GM18520 (cell line): Measurements from ENCODE around the gene NCAN.
"Not testable (repeated sequence)": the region's sequence is repeated elsewhere in the genome, so short reads cannot be mapped to it uniquely, and the experiment has no call there.

Experiments used
- ATAC-seq: cut with Tn5 transposase; IDR thresholded peaks from one replicate; pipeline ENCODE4 v1.9.1; 2021; ENCODE audit not compliant: unreplicated experiment

The NCAN gene

DNA sequence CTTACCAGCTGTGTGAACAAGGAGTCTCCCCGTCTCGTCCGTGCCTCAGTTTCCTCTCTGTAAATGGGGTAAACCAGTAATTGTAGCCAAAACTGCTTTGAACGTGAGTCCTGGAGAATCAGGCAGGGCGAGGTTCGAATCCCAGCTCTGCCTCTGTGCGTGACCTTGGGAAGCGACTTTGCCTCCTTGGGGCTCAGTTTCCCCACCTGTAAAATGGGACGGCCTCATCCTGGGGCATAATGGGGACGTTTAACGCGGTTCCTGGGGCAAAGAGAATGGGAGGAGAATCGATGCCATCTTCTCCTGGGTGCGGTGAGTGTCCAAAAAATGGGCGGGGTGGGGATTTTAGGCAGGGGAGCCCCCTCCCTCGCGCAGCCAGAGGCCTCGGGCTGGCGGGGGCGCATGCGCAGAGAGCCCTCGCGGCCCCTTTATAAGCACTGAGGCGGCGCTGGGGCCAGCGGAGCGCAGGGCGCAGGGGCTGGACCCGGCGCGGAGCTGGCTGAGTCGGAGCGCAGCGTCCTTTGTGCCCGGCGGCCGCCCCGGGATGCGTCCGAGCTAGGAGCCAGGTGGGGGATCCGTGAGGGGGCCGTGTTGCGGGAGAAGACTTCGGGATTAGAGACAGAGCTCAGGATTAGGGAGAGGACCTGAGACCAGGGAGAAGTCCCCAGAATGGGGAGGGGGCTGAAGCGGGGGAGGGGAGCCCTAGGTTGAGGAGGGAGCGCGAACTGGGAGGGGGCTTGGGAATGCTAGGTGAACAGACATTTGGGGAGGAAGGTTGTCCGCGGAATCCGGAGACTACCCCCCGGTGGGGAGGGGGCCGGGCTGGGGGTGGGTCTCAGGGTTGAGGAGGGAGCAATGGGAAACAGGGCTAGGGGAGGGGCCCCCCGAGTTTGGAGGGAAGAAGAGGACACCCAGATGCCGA lies at the start of gene NCAN:
Gene NCAN, plus strand, starts transcription at position 460 of the 922 bp plus-strand sequence. CDS start 4,996 bp downstream, outside the sequence.
- no peak for ATAC-seq

DNA sequence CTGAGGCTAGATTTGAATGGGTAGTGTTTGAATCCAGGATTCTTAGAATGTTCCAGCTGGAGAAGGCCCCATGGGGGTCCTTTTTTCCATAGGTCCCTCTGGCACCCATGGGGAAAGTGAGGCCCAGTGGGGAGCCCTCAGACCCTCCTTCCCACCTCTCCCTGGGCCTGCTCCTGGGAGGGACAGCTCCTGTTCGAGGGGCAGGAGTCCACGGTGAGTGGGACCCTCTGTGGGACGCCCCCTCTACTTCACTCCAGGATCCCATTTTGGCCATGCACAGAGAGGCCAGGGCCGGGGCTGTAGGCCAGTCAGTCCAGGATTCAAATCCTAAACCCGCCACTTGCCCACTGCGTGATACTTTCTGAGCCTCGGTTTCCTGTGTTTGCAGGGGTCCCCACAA lies 49.3 kb upstream of the NCAN start:
- no peak for ATAC-seq

DNA sequence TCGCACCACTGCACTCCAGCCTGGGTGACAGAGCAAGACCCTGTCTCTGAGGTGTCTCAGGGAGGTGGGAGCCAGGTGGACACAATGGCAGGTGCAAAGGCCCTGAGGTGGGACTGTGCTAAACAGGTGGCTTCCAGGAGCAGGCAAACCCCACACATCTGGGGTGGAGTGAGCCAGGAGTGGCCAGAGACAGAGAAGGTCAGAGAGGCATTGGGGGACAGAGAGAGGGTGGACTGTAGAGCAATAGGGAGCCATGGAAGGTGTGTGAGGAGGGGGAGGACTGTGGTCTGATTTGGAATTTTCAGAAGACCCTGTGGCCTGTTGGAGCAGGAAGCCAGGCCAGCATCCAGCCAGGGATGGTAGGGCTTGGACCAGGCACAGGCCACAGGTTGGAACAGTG lies 46.4 kb upstream of the NCAN start:
- no peak for ATAC-seq

DNA sequence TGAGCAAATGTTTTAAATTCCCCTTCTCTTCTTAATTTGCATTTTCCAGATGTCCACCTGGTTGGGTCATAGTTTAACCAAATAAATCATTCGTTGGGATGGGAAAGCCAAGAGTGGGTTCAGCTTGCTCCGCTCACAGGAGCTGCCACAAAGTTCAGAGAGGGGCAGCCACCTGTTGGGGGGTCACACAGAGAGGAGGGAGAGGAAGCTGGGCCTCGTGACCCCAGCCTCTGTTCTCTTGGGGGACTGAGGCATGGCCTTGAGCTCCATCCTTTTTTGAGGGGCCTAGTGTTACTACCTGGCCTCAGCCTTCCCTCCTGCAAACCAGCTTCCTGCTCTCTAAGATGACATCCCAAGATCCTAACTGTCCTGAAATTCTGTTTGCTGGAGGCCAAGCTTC lies 44.1 kb upstream of the NCAN start:
- ATAC-seq, result no peak

DNA sequence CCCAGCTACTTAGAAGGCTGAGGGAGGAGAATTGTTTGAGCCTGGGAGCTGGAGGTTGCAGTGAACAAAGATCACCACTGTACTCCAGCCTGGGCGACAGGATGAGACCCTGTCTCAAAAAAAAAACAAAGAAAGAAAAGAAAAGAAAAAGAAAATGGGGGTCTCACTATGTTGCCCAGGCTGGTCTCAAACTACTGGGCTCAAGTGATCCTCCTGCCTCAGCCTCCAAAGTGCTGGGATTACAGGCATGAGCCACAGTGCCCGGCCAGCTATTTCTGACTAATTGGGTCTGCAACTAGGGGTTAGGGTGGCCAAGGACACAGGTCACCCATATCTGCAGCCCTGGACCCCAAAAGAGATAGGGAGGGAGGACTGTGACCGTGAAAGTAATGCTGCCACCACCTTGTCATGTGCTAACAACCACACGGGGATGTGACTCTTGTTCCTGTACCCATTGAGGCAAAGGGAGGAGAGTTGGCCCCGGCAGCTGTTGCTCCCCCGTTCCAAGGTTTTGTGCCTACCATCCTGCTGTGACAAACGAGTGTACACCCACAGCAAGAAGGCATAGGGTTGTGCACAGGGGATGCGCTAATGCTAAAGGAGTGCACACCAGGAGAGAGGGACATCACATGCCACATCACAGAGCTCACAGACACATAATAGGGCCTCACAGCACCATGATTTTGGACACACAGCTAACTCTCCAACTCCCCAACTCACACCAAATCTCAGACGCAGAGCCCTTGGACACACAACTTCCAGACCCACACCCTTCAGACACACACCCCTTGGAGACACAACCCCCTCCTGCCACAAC lies 42.3 kb upstream of the NCAN start:
- ATAC-seq, result no peak

DNA sequence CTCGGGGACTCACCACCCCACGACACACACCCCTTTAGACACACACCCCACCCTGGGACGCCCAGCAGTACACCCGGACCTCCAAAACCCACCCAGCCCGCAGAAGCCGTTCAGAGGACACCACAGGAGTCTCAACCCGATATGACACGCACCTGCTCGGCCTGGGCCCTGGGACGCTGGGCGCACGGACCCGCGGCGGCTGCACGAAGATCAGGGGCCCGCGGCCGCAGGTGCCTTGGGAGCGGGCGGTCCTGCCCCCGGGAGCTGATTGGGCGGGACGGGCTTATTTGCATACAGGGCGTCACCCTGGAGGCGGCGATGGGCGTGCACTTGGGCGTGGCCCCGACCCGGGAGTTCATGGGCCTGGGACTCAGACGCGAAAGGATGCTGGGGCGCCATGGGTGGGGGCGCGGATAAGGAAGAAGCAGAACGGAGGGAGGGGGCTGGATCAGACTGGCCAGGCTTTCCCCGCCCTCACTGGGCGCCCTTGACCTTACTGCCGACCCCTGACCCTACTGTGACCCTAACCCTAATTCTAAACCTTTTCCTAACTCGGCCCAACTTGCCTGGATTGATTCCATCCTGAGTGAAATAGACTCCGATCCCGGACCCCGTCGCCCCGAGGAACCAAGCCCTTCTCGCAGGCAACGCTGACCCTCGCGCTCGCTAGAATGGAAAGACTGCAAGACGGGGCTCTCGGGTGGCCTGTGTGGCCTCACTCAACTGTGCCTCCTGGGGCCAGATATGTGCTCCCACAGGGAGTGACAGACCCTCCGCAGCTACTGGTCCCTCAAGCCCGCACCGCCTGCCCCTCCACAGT lies 41.5 kb upstream of the NCAN start, which contains the start of gene MEF2B:
Gene MEF2B, minus strand, starts transcription at position 211 of the 820 bp plus-strand sequence. CDS start 19,528 bp downstream, outside the sequence.
- peak; percentile 84 for ATAC-seq

DNA sequence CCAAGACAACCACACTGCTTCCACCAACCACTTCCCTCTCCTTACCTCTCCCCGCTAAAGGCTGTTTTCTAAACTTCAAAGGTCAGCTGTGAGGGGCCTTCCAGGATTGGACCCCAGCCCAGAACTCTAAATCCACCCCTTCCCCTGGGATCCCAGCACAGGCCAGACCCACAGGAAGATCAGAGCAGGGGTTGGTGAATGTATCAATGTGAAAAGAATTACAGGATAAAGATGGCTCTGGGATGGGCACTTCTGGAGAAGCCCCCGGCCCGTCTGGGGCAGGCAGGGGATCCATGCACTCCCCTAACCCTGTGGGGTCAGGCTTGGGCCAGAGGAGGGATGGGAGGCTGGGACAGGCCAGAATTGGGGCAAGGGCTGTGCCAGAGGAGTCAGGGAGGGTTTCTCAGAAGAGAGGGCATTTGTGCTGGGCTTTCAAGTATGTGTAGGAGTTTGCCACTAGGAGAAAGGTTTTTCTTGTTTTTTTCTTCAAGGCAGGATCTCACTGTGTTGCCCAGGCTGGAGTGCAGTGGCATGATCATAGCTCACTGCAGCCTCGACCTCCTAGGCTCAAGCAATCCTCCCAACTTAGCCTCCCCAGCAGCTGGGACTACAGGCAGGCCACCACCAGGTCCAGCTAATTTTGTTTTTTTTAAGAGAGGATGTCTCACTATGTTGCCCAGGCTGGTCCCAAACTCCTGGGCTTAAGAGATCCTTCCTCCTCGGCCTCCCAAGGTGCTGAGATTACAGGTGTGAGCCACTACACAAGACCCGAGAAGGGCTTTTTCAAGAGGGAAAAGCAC lies 40.7 kb upstream of the NCAN start:
- ATAC-seq, result no peak

DNA sequence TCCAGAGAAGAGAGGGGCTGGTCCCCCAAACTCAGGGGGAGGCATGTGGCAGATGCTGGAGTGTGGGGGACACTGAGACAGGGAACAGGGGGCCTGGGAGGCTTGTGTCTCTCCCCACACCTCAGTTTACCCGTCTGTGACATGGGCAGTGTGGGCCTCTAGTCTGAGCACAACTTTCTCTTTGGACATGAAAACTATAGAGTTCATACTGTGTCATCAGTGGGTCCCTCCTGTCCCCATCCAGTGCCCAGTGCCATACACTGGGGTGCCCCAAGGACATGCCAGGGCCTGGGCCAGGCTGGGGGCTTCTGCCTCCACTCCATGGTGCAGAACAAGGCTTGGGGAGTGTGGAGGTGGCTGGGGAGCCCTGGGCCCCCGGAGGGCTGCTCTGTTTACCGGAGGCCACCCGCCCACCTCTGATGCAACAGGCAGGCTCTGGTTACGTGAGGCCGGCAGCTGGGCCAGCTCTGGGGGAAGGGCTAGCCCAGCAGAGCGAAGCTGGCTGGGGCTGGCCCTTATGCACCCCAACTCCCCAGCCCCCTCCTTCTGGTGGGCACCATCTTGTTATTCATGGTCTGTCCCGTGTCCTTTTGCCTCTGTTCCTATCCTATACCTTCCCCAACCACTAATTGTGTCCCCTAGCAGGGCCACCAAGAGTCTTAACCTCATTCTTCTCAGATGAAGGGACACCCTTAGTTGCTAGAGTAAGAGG lies 39.8 kb upstream of the NCAN start:
- ATAC-seq, result no peak

DNA sequence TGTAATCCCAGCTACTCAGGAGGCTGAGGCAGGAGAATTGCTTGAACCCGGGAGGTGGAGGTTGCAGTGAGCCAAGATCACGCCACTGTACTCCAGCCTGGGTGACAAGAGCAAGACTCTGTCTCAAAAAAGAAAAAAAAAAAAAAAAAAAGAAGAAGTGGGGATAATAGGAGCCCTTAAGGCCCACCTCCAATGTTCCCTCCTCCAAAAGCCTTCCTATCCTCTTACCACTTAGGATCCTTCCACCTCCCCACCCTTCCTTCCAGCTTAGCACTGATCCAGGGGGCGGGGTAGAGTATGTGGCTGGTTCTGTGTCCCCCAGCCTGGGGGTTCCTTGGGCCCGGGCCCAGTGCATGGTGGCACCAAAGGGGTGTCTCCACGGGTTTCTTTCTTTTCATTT lies 38.5 kb upstream of the NCAN start:
- ATAC-seq, result not testable (repeated sequence)

DNA sequence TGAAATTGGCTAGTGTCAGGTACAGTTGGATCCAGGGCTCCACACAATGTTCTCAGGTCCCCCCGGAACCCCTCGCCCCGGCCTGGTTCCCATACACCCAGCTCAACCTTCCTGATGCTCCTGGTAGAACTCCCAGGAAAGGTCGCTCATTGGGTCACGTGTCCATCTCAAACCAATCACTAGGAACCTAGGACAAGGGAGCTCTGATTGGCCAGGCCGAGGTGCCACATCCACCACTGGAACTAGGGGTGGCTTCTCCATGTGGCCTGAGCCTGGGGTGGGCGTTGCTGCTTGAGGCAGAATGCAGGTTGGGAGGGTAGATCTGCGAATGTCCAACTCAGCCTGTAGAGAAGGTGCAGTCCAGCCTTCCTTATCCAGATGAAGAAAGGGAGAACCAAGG lies 34.8 kb upstream of the NCAN start:
- no peak for ATAC-seq

DNA sequence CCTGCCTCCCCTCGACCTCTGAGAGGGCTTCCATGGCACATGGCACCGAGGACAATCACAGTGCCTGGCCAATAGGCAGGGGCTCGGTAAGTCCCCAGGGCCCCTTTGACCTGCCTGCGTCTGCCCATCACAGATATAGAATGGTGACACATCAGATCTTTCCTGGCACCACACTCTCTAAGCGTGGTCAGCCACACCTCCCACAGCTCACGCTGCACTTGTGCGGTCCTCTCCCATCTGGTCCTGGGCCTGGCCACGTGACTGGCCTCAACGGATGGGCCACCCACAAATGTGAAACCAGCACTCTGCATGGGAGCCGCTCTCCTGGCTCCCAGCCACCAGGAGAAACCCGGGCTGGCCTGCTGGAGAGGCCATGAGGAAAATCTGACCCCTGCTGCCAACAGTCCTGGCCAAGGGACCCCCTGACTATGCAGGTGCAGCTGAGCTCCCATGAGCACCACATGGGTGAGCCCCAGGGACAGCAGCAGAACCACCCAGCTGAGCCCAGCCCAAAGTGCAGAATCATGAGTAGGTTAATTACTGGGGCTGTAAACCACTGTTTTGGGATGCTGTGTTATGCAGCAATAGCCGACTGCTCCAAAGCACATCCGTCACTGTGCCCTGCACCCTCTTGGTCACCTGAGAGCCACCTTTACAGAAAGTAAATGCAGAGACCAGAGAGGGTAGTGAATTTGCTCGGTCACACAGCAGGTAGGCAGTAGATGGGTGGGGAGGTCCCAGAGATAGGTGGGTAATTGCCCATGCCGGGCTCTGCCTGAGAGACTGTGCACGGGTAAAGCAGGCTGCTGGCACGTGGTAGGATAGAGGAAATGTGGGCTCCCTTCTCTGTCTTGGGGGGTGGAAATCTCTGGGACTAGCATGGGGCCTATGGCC lies 32.0 kb upstream of the NCAN start:
- ATAC-seq, result no peak

DNA sequence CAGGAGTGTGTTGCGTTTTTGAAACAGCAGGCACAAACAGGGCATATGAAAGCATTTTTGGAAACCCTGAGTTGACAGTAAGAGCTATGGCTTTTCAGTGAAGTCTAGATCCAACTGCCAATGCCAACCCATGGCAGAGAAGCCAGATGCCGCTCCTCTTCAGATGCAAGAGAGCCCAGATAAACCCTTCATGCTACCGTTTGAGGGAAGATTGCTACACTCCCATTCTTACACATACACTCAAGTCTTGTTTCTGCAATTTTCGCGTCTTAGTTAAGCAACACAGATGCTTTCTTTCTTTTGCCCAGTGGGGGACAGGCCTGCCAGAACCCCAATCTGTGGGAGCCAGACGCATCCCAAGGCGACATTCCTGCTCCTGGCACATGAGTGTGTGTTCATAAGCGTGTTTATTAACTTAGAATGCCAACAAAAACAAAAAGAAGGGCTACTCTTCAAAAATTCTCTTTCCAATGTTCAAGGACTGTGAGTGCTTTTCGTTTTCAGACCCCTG lies 30.2 kb upstream of the NCAN start:
- ATAC-seq, result no peak

DNA sequence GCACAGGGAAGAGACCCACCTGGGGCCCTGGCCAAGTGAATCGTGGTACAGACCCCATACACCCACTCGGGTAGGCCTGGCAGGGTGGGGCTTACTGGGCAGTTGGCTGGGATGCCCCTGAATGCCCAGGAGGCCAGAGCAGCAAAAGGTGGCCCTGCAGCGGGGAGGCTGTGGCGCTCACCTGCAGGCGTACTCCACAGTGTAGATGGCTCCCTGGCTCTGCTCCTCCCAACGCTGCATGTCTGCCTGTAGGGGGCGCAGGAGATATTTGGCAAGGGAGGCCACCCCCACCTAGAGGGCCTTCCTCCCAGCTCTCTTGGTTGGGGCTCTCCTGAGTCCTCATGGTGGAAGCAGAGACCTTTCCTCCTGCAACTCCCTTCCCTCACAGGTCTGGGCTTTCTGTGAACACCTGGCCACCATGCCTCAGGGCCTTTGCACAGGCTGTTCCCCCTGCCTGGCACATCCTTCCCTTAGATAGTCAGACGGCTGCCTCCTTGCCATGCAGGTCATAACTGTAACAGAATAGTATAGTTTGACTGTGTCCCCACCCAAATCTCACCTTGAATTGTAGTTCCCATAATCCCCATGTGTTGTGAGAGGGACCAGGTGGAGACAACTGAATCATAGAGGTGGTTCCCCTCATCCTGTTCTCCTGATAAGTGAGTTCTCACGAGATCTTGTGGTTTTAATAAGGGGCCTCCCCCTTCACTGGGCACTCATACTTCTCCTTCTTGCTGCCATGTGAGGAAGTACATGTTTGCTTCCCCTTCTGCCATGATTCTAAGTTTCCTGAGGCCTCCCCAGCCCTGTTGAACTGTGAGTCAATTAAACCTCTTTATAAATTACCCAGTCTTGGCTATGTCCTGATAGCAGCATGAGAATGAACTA lies 25.7 kb upstream of the NCAN start:
- no peak for ATAC-seq

DNA sequence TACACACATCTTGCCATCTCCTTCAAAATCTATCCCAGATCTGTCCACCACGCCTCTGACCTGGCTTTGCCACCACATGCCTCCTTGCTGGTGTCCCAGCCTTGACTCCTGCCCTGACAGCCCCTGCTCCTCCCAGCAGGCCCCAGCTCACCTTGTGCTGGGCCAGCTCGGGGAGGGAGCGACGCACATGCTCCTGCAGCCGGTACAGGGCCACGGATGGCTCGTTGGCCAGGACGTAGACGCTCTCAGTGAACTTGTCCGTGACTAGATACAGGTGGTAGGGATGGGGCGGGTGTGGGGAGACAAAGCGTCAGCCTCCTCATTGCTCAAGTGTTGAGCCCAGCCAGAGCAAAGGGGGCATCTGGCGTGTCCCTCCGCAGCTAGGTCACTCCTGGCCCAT lies 25.0 kb upstream of the NCAN start:
- no peak for ATAC-seq

DNA sequence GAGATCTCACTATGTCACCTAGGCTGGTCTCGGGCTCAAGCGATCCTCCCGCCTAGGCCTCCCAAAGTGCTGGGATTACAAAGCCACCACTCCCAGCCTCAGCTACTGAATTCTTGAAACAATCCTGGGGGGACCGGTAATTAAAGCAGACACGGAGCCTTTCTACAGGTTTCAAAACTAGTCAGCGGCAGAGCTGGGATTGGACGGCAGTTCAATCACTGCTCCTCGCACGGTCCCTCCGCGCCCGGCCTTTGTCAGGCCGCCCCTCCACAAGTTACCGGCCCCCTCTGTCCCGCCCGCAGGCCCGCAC lies 20.0 kb upstream of the NCAN start:
- no peak for ATAC-seq

DNA sequence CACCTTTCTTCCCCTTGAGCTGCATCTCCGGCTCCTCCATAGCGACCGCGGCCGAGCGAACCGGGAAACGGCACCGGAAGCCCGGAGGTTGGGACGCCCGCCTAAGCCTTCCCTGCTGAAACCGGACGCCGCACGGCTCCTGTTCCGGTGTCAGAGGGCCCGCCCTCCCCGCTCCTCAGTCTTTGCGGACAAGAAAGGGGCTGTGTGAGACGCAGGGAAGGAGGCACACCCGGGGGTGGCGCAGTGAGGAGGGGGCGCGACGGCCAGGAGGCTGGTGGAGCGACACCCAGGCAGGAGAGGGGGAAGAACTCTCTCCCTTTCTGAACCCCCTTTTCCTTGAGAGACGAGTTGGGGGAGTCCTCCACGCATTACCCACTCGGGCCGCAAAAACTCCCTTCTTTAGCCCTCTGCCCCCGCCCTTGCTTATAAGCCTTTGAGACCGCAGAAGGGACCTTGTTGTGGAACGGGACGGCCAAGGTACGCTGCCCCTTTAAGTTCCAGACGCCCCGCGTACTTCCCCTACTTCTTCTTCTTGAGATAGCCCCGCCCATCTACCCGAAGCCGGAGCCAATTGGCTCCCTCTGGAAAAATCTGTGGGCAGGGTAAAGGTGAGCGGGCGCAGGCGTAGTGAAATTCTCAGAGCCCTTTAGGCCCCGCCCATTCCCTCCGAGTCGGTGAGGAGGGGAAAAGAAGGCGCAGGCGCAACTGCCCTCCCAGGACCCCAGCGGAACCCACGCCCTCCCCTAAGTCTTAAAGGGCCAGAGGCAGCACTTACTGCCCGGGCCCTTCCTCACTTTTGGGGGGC lies 19.5 kb upstream of the NCAN start, which contains the start of the genes BORCS8 and RFXANK:
Gene BORCS8, minus strand, starts transcription at position 75 of the 805 bp plus-strand sequence. Its CDS starts 35 bp downstream, at position 40.
Gene RFXANK, plus strand, starts transcription at position 181 of the 805 bp plus-strand sequence. CDS start 1,689 bp downstream, outside the sequence.
- peak; percentile 79 for ATAC-seq
